OCI-LY1 (cell line): ENCODE data around the gene MIB2.
"Not testable (repeated sequence)": the region's sequence is repeated elsewhere in the genome, so short reads cannot be mapped to it uniquely, and the experiment has no call there.

Experiments used
- EZH2 ChIP-seq: fragments of 200-600 bp; sonication (generic), shearing (Covaris generic); IDR thresholded peaks from 2 replicates; pipeline ENCODE4 v1.8.0; 2017; ENCODE audit warnings: borderline replicate concordance, mixed run types, mild to moderate bottlenecking, antibody characterized with exemption, low read length, moderate library complexity, mixed read lengths
- TF ChIP-seq, protein P1 (sequence below): fragments of 200-600 bp; sonication (generic), shearing (Covaris generic); IDR thresholded peaks from 2 replicates; pipeline ENCODE4 v1.5.1; 2017; ENCODE audit warnings: mild to moderate bottlenecking, antibody characterized with exemption, low read length, moderate library complexity, mixed read lengths

DNA sequence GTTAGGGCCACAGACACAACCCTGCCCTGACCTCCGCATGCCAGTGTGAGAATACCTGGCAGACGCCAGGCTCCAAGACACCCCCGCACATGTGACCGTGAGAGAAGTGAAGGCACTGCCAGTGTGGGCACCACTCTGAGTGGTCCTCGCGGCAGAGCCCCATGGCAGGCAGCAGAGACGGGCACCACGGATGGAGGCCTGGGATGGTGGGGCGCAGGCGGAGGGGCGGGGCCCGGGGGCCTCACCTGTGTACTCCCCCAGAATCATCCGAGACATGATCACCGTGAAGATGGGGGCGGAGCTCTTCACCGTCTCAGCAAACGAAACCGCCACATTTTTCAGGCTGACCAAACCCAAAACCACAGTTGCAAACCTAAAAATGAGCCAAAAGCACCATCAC, 59.9 kb downstream of the MIB2 start:
- TF ChIP-seq, protein P1, sequence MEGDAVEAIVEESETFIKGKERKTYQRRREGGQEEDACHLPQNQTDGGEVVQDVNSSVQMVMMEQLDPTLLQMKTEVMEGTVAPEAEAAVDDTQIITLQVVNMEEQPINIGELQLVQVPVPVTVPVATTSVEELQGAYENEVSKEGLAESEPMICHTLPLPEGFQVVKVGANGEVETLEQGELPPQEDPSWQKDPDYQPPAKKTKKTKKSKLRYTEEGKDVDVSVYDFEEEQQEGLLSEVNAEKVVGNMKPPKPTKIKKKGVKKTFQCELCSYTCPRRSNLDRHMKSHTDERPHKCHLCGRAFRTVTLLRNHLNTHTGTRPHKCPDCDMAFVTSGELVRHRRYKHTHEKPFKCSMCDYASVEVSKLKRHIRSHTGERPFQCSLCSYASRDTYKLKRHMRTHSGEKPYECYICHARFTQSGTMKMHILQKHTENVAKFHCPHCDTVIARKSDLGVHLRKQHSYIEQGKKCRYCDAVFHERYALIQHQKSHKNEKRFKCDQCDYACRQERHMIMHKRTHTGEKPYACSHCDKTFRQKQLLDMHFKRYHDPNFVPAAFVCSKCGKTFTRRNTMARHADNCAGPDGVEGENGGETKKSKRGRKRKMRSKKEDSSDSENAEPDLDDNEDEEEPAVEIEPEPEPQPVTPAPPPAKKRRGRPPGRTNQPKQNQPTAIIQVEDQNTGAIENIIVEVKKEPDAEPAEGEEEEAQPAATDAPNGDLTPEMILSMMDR: not testable (repeated sequence)
- TF ChIP-seq EZH2: not testable (repeated sequence)
